ENCODE measurements around the gene ARHGEF12.

DNA sequence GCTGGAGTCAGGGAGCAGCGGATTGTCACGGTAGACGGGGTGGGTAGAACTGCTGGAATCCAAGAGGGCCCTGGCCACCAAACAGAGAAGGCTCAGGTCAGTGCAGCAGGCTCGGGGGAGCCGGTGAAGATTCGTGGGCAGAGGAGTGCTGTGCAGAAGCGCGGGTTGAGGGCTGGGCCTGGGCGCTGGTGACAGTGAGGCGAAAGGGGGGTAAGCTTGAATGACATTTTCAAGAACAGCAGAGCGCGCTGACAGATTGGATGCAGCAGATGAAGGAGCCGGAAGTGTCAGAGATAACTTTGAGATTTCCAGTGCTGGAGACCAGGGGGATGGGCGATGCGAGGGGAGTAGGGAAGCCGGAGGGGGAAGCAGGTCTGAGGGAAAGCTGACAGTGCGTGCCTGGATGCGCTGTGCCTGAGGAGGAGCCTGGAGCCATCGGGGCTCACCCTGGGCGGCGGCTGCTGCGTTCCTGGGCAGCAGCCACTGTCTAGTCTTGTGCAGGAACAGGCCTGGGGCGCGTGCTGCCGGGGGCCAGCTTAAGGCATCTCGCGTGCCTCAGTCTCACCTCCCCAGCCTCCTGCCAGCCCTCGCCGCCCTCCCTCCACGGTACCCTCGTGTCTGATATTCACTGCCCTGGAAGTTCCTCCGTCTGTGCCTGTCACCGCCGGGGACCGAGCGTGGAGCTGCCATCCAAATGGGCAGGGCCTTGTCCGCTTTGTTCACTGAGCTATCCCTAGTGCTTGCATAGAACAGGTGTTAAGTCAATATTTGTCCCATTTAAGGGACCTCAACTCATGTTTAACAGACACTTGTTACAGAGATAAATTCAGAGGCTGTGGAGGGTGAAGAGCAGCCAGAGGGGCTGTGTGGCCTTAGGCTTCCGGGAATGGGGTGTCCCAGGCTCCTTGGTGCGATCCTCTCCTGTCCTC lies 180.5 kb downstream of the ARHGEF12 start:
- TF ChIP-seq POLR2A (IDR thresholded peaks at IDR 0.05), result no peak
- TF ChIP-seq, protein P1, sequence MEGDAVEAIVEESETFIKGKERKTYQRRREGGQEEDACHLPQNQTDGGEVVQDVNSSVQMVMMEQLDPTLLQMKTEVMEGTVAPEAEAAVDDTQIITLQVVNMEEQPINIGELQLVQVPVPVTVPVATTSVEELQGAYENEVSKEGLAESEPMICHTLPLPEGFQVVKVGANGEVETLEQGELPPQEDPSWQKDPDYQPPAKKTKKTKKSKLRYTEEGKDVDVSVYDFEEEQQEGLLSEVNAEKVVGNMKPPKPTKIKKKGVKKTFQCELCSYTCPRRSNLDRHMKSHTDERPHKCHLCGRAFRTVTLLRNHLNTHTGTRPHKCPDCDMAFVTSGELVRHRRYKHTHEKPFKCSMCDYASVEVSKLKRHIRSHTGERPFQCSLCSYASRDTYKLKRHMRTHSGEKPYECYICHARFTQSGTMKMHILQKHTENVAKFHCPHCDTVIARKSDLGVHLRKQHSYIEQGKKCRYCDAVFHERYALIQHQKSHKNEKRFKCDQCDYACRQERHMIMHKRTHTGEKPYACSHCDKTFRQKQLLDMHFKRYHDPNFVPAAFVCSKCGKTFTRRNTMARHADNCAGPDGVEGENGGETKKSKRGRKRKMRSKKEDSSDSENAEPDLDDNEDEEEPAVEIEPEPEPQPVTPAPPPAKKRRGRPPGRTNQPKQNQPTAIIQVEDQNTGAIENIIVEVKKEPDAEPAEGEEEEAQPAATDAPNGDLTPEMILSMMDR (IDR thresholded peaks at IDR 0.05), result no peak
